Thyroid gland (tissue), 4 donors: ENCODE measurements around the gene DELE1. TPM values are rescaled to one million over a fixed set of nuclear protein-coding genes. Genes with fewer than 3 reads are reported as not detected.
A peak's percentile ranks its signal among the peaks of the same experiment; 100 is the strongest.

Experiments
- DNase-seq, 2 donors: peaks; one replicate each; pipeline ENCODE4 v3.0.0-alpha.2; 2019
- H3K27ac ChIP-seq, 3 donors: fragments of 200-600 bp; sonication (generic); 1 replicate in 2 of 3; 2 replicates in 1 of 3; pipeline ENCODE4 v1.5.1; 2016 to 2019; ENCODE audit warnings: mild to moderate bottlenecking in 1 of 3, moderate library complexity in 1 of 3
- H3K27me3 ChIP-seq: fragments of 200-600 bp; sonication (generic); one replicate; pipeline ENCODE4 v1.5.1; 2019
- H3K36me3 ChIP-seq, 2 donors: fragments of 200-600 bp; sonication (generic); one replicate each; pipeline ENCODE4 v1.5.1; 2016 to 2019
- H3K4me1 ChIP-seq, 2 donors: fragments of 200-600 bp; sonication (generic); one replicate each; pipeline ENCODE4 v1.5.1; 2017 to 2019
- H3K4me3 ChIP-seq, 3 donors: fragments of 200-600 bp; sonication (generic); replicated peaks in 1 of 3; 1 replicate in 2 of 3; 2 replicates in 1 of 3; pipeline ENCODE4 v1.5.1; 2016; ENCODE audit warnings: mild to moderate bottlenecking in 1 of 3
- H3K9me3 ChIP-seq: fragments of 200-600 bp; sonication (generic); one replicate; pipeline ENCODE4 v1.5.1; 2017
- CTCF ChIP-seq, 6 experiments: fragments of 200-600 bp in 3 of 6; fragments of 450-650 bp in 3 of 6; sonication (generic) in 3 of 6; IDR thresholded peaks; one replicate each; pipeline ENCODE4 v1.5.1; 2016 to 2019; ENCODE audit warnings: antibody characterized with exemption in 6 of 6, mild to moderate bottlenecking in 2 of 6, inconsistent platforms in 1 of 6, moderate library complexity in 1 of 6
- POLR2A ChIP-seq, 2 donors: fragments of 450-650 bp; IDR thresholded peaks; one replicate each; pipeline ENCODE4 v1.6.1; 2017; ENCODE audit warnings: antibody characterized with exemption in 2 of 2, mild to moderate bottlenecking in 2 of 2, moderate library complexity in 1 of 2
- WGBS, 2 donors: methylation state at CpG; one replicate each; pipeline ENCODE4 v1.1.5; 2017; 5-methylcytosine and 5-hydroxymethylcytosine counted together
- intact Hi-C: fragments of 100-400 bp; cut with DNase I; formaldehyde crosslinking; loops from one replicate; pipeline ENCODE4 v1.15.1; 2023
- total RNA-seq, 4 donors: library from RNA; depleted of rRNA; stranded (reverse); fragments of >200 nt; gene quantifications; one replicate each; pipeline ENCODE4 v1.2.3, GENCODE V29; 2016

DELE1 gene
- total RNA-seq, 4 donors from 2014 or later = 68.5 to 130 (median 85.1) TPM

- WGBS, 2 donors = 24 to 27% methylated on average over 4 of the region's 4 CpGs
- H3K9me3 ChIP-seq = no peaks in the 10 kb centered on the region
- DNase-seq = no peak
- peaks cover 11 to 15% of the 10 kb centered on the region in 2 donors for H3K4me1 ChIP-seq
- intact Hi-C loops = loop anchor here (10.0 kb wide), 1 partner anchor 73 kb away; the partner anchor contains the start of gene PCDH12
- no peak overlapping the region for H3K4me3 ChIP-seq
- H3K27me3 ChIP-seq = no peaks in the 10 kb centered on the region
- H3K36me3 ChIP-seq = no peaks in the 10 kb centered on the region
- H3K27ac ChIP-seq = no peak overlapping the region
- no peak for TF ChIP-seq POLR2A (IDR thresholded peaks at IDR 0.05)
- no peak for TF ChIP-seq CTCF (IDR thresholded peaks at IDR 0.05)
Measured at GRCh38 chr5:141881886-141882285, 41.8 kb upstream of the DELE1 start.

GRCh38 chr5:141882594-141883183 lies 41.0 kb upstream of the DELE1 start:
- no peaks in the 10 kb centered on the region for H3K9me3 ChIP-seq
- TF ChIP-seq POLR2A (IDR thresholded peaks at IDR 0.05) (no peak), CTCF (IDR thresholded peaks at IDR 0.05) (no peak)
- no peaks in the 10 kb centered on the region for H3K27me3 ChIP-seq
- peaks cover 5 to 15% of the 10 kb centered on the region in 2 donors for H3K4me1 ChIP-seq
- 15% methylated on average over 13 of the region's 13 CpGs for WGBS, 2 donors
- no peak for DNase-seq
- H3K27ac ChIP-seq = no peak overlapping the region
- H3K36me3 ChIP-seq = no peaks in the 10 kb centered on the region
- no peak overlapping the region for H3K4me3 ChIP-seq
- intact Hi-C loops = loop anchor here (10.0 kb wide), 1 partner anchor 72 kb away; the partner anchor contains the start of gene PCDH12

GRCh38 chr5:141883184-141883891 lies 40.3 kb upstream of the DELE1 start:
- H3K9me3 ChIP-seq = no peaks in the 10 kb centered on the region
- no peaks in the 10 kb centered on the region for H3K36me3 ChIP-seq
- TF ChIP-seq POLR2A (IDR thresholded peaks at IDR 0.05) (no peak), CTCF (IDR thresholded peaks at IDR 0.05) (no peak)
- 3 to 4% methylated on average over 10 to 22 of the region's 35 CpGs for WGBS, 2 donors
- no peak overlapping the region for H3K27ac ChIP-seq
- intact Hi-C loops = loop anchor here (10.0 kb wide), 1 partner anchor 71 kb away; the partner anchor contains the start of gene PCDH12
- H3K4me1 ChIP-seq = peaks cover 4 to 15% of the 10 kb centered on the region in 2 donors
- DNase-seq = peak in 1 of 2 donors; percentile 57
- H3K4me3 ChIP-seq = no peak overlapping the region
- no peaks in the 10 kb centered on the region for H3K27me3 ChIP-seq

GRCh38 chr5:141883892-141884318 lies 39.8 kb upstream of the DELE1 start:
- H3K36me3 ChIP-seq = no peaks in the 10 kb centered on the region
- DNase-seq = no peak
- H3K4me3 ChIP-seq = no peak overlapping the region
- WGBS, 2 donors = 29 to 34% methylated on average over 8 of the region's 8 CpGs
- no peak overlapping the region for H3K27ac ChIP-seq
- H3K9me3 ChIP-seq = no peaks in the 10 kb centered on the region
- H3K4me1 ChIP-seq = peaks cover 2 to 12% of the 10 kb centered on the region in 2 donors
- no peaks in the 10 kb centered on the region for H3K27me3 ChIP-seq
- no peak for TF ChIP-seq POLR2A (IDR thresholded peaks at IDR 0.05)
- TF ChIP-seq CTCF (IDR thresholded peaks at IDR 0.05) = no peak
- intact Hi-C loops = loop anchor here (10.0 kb wide), 1 partner anchor 71 kb away; the partner anchor contains the start of gene PCDH12
